Gastroesophageal sphincter (tissue), 3 donors: ENCODE results near the gene RBM6.

Experiments used
- CTCF ChIP-seq, 4 experiments: fragments of 200-600 bp in 2 of 4; fragments of 450-650 bp in 2 of 4; sonication (generic) in 1 of 4; IDR thresholded peaks; one replicate each; pipeline ENCODE4 v1.5.1; 2017 to 2019; ENCODE audit warnings: antibody characterized with exemption in 4 of 4, mild to moderate bottlenecking in 2 of 4, moderate library complexity in 2 of 4
- EP300 ChIP-seq: sonication (generic); formaldehyde crosslinking; IDR thresholded peaks from one replicate; pipeline ENCODE4 v1.6.1; 2017; ENCODE audit warnings: antibody characterized with exemption, mild to moderate bottlenecking
- POLR2A ChIP-seq, 2 donors: fragments of 450-650 bp; IDR thresholded peaks; one replicate each; pipeline ENCODE4 v1.6.1; 2017; ENCODE audit warnings: antibody characterized with exemption in 2 of 2, mild to moderate bottlenecking in 2 of 2, moderate library complexity in 1 of 2
- POLR2AphosphoS5 ChIP-seq: sonication (generic); formaldehyde crosslinking; IDR thresholded peaks from one replicate; pipeline ENCODE4 v1.6.1; 2017; ENCODE audit warnings: antibody characterized with exemption

GRCh38 chr3:50015918-50016317, 76.0 kb downstream of the RBM6 start:
- no peak for TF ChIP-seq POLR2A (IDR thresholded peaks at IDR 0.05)
- TF ChIP-seq POLR2AphosphoS5: no peak
- no peak for TF ChIP-seq CTCF (IDR thresholded peaks at IDR 0.05)
- TF ChIP-seq EP300: no peak
